HL-60/S4 (cell line): ENCODE results near the gene ABLIM2.

Experiments
- in situ Hi-C: fragments of 300-500 bp; cut with MboI; formaldehyde crosslinking; loops from 2 replicates; pipeline ENCODE4 v1.14.3; 2022; ENCODE audit warnings: low sequenced_read_pairs

The ABLIM2 gene

GRCh38 chr4:8107146-8107657, 51.4 kb downstream of the ABLIM2 start:
- in situ Hi-C loops: no loop called here

DNA sequence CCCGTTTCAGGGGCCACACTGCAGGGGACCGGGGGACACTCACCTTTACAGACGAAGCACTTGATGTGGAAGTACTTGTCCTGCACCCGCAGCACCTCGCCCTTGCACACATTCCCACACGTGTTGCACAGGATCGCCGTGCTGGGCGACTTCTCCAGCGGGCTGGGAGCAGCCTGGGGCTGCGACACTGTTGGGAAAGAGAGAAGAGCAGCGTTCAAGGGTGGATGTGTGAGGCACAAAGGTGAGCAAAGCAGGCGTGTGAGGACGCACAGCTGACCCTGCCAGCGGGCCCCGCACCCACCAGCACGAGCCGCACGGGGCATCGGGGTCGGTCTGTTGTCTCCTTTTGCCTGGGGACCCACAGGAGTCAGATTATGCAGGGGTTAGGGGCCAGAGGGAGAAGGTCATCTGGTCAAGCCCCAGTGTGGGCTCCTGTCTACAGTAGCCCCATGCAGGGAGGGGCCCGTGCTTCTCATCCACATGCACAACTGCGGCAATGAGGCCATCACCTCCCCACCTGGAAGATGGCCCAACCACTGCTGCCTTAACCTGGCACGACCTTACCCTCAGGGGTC, 52.1 kb downstream of the ABLIM2 start:
- in situ Hi-C loops: no loop called here

DNA sequence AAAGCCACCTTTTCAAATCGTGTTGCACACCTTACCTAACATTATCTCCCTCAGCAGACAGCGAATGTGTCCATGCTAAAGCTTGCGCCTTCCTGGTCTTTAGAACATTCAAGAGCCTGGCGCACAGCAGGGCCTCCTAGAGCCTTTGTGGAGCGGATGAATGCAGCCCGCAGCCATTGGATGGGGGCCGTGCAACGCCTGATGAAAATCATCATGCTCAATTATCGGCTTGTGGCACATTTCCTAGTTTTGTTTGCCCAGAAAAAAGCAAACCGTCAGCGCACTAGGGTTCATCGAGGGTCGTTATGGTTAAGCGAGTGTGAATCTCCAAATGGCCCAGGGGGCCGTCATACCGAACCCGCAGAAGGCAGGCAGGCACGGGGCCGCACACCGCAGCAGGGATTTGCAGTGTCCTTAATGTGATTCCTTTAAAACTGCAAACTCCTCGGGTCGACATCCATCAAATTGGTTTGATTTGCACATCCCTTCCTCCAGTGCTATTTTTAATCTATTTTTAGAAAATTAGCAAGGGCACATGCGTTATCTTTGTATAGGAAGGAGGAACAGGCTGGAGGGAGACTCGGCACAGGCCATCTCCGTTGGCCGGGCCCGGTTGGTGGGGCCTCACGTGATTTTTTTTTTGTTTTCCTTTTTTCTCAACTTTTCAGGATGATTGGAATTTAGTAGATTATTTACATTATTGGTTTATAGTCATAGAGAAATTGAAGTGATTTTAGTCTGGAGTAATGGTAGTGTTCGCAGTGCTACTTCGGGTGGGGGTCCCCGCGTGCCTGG, 53.1 kb downstream of the ABLIM2 start:
- in situ Hi-C loops: no loop called here

DNA sequence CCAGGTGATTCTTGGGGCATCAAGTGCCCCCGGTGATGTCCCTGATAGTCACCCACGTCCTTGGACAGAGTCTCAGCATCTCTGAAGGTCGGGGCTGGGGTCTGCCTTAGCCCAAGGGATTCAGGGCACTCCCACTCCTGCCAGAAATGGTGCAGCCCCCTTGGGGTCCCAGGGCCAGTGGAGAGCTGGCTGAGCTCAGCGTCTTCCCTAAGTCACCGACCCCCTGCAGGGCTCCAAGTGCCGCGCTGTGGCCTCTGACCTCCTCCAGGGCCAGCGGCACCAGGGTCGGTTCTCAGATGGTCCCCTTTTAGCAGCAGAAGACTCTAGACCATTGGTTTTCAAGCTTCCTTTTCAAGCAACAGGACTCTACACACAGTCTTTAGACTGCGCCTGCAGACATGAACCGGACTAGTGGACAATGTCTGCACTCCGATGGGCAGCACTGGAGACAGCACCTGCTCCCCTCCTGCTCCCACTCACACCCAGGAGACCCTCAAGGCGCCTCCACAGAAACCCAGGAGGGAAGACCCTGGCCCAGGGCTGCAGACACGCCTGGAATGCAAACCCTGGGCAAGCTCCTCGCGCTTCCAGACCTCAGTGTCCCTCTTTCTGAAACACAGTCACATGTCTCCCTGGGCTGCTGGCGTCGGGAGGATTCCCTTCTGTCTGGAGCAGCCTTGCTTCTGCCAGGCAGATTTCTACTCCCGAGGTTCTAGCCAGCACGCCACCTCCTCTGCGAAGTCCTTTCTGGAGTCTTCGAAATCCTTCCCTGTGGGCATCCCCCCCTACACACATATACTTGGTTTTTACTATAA, 53.9 kb downstream of the ABLIM2 start:
- in situ Hi-C loops: no loop called here

- in situ Hi-C loops: no loop called here
These were observed 54.9 kb downstream of the ABLIM2 start for GRCh38 chr4:8103421-8104390.

DNA sequence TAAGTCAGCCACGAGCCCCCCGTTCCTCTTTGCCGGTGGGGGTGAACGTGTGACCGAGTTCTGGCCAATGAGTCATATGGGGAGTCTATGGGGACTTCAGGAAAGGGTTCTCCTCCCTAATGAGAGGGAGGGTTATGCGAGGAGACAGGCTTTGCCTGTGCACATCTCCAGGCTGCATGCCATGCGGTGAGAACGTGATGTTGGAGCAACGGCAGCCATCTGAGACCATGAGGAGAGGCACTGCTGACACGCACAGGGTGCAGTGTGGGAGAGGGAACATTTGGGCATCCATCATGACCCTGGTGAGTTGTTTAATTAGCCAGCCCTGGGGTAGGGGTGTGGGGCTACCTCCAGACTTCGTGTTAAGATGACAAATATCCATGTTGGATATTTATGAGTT, 55.8 kb downstream of the ABLIM2 start:
- in situ Hi-C loops: no loop called here

GRCh38 chr4:8102076-8102355, 56.6 kb downstream of the ABLIM2 start:
- in situ Hi-C loops: no loop called here

DNA sequence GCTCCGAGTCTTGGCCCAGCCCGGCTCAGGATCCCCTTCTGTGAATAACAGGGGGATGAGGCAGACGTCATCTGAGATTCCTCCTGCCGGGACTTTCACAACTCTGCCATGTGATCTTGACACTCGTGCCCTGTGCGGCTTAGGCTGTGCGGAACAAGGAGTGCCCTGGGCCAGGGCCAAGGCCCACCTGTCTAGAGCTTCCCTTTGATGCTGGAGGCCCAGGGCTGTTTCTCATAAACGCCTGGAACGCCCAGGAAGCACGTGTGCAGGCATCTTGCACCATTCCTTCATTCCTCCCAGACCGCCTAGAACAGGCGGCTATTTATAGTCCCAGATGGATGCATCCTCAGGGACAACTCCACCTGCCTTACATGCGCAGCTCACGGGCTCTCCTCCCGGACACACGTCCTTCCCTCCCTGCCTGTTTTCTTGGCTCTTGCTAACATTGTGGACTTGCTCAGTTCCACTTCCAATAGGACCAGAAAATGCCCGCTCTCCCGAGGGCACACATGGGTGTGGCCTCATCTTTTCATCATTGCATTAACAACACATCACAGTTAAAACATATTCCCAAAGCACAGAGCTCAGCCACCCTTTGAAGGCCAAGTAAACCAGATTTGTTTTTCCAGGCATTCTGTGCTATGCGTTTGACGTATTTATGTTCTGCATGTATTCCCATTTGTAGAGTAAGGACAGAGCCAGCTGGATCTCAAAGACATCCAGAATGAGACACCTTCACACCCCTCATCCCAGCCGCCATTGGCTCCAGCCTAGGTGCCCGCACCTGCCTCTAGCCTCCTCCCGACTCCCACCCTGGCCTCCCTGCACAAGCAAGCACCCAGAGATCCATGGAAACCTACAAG, 57.2 kb downstream of the ABLIM2 start:
- in situ Hi-C loops: no loop called here

DNA sequence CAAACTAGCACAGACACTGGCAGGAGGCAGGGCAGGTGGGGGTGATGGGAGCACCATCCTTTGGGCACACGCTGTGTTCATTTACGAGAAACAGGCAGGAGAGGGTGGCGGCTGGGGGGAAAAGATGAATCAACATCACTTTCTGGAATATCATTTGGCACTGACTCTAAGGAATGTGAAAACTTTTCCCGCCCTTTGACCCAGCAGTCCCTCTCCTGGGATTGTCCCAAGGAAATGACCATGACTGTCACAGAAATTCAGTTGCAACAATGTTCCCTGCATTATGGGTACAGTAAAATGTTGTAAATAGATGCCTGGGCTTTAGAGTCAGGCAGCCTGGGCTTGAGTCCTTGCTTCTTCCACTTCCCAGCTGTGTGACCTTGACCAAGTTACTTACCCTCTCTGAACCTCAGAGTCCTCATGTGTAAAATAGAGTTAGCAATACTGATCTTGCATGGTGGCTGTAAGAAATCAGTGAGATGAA, 58.6 kb downstream of the ABLIM2 start:
- in situ Hi-C loops: no loop called here

DNA sequence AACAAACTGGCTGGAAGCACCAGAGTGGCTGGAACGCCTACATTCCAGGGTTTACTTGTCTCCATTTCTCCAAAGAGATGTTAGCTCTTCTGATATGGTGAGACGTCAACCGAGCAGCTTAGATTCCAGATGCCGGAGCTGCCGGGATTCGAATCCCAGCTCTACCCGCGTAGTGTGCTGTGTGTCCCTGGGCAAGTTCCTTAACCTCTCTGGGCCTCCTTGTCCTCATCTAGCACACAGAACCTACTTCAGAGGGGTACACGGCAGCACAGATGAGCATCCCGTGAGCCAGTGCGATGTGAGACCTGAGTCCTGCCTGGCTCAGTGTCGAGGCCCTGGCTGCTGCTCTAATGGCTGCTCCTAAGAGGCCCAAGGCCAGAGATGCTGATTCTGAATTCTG, 60.1 kb downstream of the ABLIM2 start:
- in situ Hi-C loops: no loop called here

DNA sequence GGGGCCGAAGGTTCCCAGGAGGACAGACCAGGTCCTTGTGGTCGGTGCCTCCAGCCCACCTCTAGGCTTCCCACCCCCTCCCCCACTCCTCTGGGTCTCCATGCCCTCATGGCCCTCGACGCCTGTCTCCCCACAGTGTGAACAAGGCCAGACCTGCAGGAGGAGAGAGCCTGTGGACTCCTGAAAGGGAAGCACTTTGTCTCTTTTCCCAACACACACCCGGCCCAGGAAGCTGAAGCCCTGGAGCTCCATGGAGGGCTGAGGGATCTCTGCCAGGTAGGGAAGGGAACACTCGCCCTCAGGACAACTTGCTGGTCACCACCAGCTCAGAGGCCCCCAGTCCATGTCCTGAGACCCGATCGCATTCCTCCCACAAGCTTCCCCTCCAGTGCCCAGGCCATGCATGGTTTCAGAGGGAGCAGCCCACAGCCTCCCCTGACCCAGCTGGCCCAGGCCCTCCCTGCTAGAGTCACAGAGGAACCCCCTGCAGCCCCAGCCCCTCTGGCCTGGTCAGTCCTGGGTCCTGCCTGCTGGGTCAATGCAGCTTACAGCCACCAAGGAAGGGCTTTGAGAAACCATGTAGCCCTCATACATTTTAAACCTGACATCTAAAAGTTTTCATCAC, 60.8 kb downstream of the ABLIM2 start:
- in situ Hi-C loops: no loop called here

- in situ Hi-C loops: no loop called here
These were observed 61.5 kb downstream of the ABLIM2 start for GRCh38 chr4:8097141-8097541.

GRCh38 chr4:8096690-8097061, 61.9 kb downstream of the ABLIM2 start:
- in situ Hi-C loops: no loop called here

DNA sequence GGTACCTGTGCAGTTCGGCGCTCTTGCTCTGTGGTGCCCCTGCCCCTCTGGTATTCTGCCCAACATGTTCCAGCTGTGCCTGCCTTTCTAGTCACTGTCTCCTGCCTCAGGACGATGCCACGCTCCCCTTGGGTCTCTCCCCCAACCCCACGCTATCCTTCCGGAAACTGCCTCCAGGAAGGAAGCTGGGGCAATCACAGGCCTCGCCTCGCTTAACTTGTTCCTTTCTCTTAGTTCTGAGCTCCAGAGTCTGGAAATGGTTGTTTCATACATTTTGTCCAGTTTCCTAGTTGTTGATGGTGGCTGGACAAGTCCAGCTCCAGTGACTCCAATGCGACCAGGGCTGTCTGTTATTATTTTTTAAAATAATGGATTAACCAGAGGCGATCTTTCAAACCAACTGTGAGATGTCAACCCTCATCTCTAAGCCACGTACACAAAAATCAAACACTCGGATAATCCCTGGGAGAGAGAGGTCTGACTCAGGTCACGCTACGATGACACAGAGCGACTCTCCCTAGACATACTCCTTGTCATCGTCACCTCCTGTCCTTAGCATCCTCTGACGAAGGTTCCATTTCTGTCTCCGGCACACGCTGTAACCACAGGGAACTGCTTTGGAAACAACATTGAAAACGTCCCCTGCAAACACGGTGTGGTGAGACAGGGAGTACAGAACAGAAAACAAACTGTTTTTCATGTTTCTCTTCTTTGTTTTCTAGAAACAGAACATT, 62.5 kb downstream of the ABLIM2 start:
- in situ Hi-C loops: no loop called here

DNA sequence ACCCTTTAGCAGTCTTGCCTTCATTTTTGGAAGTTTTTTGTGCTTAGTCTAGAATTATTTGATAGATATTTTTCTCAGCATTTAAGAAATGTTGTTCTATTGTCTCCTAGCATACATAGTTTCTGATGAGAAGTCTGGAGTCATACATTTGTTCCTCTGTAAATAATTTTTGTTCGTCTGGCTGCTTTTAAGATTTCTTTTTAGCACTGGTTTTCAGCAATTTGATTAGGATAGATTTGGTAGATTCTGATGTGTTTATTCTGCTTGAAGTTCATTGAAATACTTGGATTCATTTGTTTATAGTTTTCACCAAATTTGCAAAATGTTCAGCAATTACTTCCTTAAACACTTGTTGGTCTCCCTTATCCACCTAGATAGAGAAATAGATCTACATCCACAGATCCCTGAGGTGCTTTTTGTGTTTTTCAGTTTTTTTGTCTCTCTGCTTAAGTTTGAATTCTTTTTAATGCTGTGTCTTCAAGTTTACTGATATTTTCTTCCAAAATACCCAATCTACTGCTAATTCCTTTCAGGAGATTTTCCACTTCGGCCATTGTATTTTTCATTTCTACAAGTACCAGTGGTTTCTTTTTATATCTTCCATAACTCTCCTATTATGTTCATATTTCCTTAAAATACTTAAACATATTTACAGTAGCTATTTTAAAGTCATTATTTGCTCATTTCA, 64.9 kb downstream of the ABLIM2 start:
- in situ Hi-C loops: no loop called here

DNA sequence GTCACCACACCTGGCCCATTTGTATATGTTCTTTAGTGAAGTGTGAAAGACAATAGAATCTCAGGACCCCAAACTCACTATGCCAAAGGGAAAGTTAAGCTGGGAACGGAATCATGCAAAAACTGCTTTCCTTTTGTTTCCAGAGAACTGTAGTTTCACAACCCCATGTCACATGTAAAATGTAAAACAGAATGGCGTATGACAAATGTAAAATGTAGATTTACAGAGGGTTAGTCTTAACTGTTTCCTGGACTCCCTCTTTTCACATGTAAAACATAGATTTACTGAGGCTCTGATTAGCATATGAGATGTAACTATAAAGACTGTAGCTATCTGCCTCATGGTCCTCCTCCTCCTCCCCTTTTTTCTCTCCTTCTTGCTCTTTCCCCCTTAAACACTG, 66.3 kb downstream of the ABLIM2 start:
- in situ Hi-C loops: no loop called here

DNA sequence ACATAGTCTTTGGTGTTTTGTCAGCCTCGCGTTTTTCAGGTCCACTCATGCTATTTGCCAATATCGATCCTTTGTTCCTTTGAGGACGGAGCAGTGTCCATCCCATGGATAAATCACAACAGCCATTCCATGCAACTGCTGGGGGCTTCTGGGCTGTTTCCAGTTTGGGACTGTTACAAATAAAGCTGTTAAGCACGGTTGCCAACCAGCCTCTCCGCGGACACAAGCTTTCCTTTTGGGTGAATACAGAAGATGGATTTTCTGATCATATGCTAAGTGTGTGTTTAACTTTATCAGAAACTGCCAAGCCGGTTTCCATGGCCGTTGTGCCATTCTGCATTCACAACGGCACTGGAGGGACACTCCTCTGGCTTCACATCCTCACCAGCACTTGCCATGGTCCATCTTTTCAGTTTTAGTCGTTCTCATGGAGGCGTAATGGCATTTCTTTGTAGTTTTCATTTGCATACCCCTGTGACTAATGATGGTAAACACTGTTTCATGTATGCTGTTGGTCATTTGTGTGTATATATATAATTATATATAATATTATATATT, 67.8 kb downstream of the ABLIM2 start:
- in situ Hi-C loops: no loop called here

DNA sequence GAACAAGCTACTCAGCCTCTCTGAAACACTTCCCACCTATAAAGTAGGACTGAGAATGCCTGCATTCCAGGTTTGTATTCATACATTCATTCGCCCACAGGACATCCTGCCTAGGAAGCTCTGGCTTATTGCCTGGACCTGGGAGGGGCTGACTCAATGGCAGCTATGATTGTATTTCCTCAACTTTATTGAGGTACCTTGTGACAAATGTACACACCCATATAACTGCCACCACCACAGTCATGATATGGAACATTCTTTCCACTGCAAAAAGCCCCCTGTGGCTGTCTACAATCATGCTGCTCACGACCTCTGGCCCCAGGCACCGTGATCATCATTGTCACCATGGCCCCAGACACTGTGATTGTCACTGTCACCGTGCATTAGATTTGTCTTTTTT, 68.3 kb downstream of the ABLIM2 start:
- in situ Hi-C loops: no loop called here
